COR-L47 (cell line): ENCODE data around the gene ZNF264.
A peak's percentile ranks its signal among the peaks of the same experiment; 100 is the strongest.
"Not testable (repeated sequence)": the region's sequence is repeated elsewhere in the genome, so short reads cannot be mapped to it uniquely, and the experiment has no call there.

Experiments used
- DNase-seq: peaks from one replicate; lab custom pipeline; 2025; lab: John Stamatoyannopoulos, UW

The ZNF264 gene

GRCh38 chr19:57191141-57192076 is at the start of gene ZNF264:
ZNF264 (plus strand) TSS chr19:57191500; CDS start chr19:57191914, 414 bp downstream.
- DNase-seq, result peak; percentile 79

- no peak for DNase-seq
These were observed 49.6 kb upstream of the ZNF264 start for GRCh38 chr19:57141699-57142098.

GRCh38 chr19:57152921-57153320 is 38.4 kb upstream of the ZNF264 start:
- DNase-seq, result no peak

GRCh38 chr19:57161985-57162539 is 29.2 kb upstream of the ZNF264 start:
- no peak for DNase-seq

GRCh38 chr19:57165846-57166245 is 25.5 kb upstream of the ZNF264 start:
- no peak for DNase-seq

GRCh38 chr19:57167385-57167784 is 23.9 kb upstream of the ZNF264 start, which contains the start of gene DUXA:
DUXA (minus strand) TSS chr19:57167485; CDS start chr19:57167443, 42 bp downstream.
- DNase-seq, result no peak

- no peak for DNase-seq
These were observed 19.7 kb upstream of the ZNF264 start for GRCh38 chr19:57171551-57172081.

GRCh38 chr19:57190301-57190700 is 999 bp upstream of the ZNF264 start:
- no peak for DNase-seq

- no peak for DNase-seq
These were observed 749 bp downstream of the ZNF264 start for GRCh38 chr19:57192077-57192420.

- DNase-seq, result no peak
These were observed 1.7 kb downstream of the ZNF264 start for GRCh38 chr19:57192993-57193392.

GRCh38 chr19:57197874-57198273 is 6.6 kb downstream of the ZNF264 start:
- not testable (repeated sequence) for DNase-seq

- DNase-seq, result no peak
These were observed 10.9 kb downstream of the ZNF264 start for GRCh38 chr19:57202160-57202559.

- DNase-seq, result no peak
These were observed 19.1 kb downstream of the ZNF264 start for GRCh38 chr19:57210381-57210780.

GRCh38 chr19:57212109-57212508 is 20.8 kb downstream of the ZNF264 start:
- no peak for DNase-seq

GRCh38 chr19:57227502-57227901 is 36.2 kb downstream of the ZNF264 start:
- no peak for DNase-seq

- DNase-seq, result no peak
These were observed 40.4 kb downstream of the ZNF264 start for GRCh38 chr19:57231686-57232085.

- no peak for DNase-seq
These were observed 41.9 kb downstream of the ZNF264 start for GRCh38 chr19:57233207-57233606.

- DNase-seq, result no peak
These were observed 48.6 kb downstream of the ZNF264 start for GRCh38 chr19:57239982-57240310.

GRCh38 chr19:57240311-57241090 is 49.2 kb downstream of the ZNF264 start, which contains the start of gene ZNF805:
ZNF805 (plus strand) TSS chr19:57240632; CDS start chr19:57240892, 260 bp downstream.
- DNase-seq, result peak; percentile 95

- DNase-seq, result no peak
These were observed 49.9 kb downstream of the ZNF264 start for GRCh38 chr19:57241176-57241575.

- DNase-seq, result no peak
These were observed 51.5 kb downstream of the ZNF264 start for GRCh38 chr19:57242821-57243220.

GRCh38 chr19:57244513-57244912 is 53.2 kb downstream of the ZNF264 start:
- DNase-seq, result no peak
